Psoas muscle (tissue), 8 donors: ENCODE measurements around the gene FTMT. TPM values are rescaled to one million over a fixed set of nuclear protein-coding genes. Genes with fewer than 3 reads are reported as not detected.
A peak's percentile ranks its signal among the peaks of the same experiment; 100 is the strongest.

ENCODE experiments used
- ATAC-seq, 4 donors: fragments of 200-7000 bp; cut with Tn5 transposase; one replicate each; pipeline ENCODE4 v1.9.1; 2020; ENCODE audit warnings: moderate library complexity in 3 of 4, mild to moderate bottlenecking in 2 of 4
- DNase-seq, 2 donors: peaks; one replicate each; pipeline ENCODE4 v3.0.0-alpha.2; 2020
- H3K27ac ChIP-seq: fragments of 200-600 bp; one replicate; pipeline ENCODE4 v1.8.0; 2022
- H3K27me3 ChIP-seq, 3 donors: fragments of 200-600 bp in 1 of 3; one replicate each; pipeline versions ENCODE4 v1.6.1 to v1.8.0; 2013 to 2022; ENCODE audit warnings: low read length in 2 of 3, mild to moderate bottlenecking in 2 of 3, moderate library complexity in 1 of 3; ENCODE audit not compliant: insufficient read depth in 3 of 3
- H3K36me3 ChIP-seq, 2 donors: fragments of 200-600 bp in 1 of 2; one replicate each; pipeline versions ENCODE4 v1.6.1 to v1.8.0; 2013 to 2022; ENCODE audit warnings: low read depth in 1 of 2, mild to moderate bottlenecking in 1 of 2, moderate library complexity in 1 of 2; ENCODE audit not compliant: insufficient read depth in 1 of 2
- H3K4me1 ChIP-seq: fragments of 200-600 bp; one replicate; pipeline ENCODE4 v1.8.0; 2022
- H3K4me3 ChIP-seq: fragments of 200-600 bp; one replicate; pipeline ENCODE4 v1.8.0; 2022; ENCODE audit warnings: mild to moderate bottlenecking
- H3K9me3 ChIP-seq: fragments of 200-600 bp; one replicate; pipeline ENCODE4 v1.8.0; 2022
- CTCF ChIP-seq: fragments of 200-600 bp; IDR thresholded peaks from one replicate; pipeline ENCODE4 v1.8.0; 2022; ENCODE audit warnings: antibody characterized with exemption
- WGBS, 3 donors: extraction: QIAGEN DNeasy Blood & Tissue Kit; methylation state at CpG; one replicate each; pipeline versions ENCODE4 v1.1.6 to v1.1.7; 2013; 5-methylcytosine and 5-hydroxymethylcytosine counted together
- intact Hi-C, 2 donors: fragments of 100-400 bp; cut with DNase I; formaldehyde crosslinking; loops; one replicate each; pipeline versions ENCODE4 v1.11.0 to v1.14.2; 2022
- polyA plus RNA-seq, 3 donors: library from polyadenylated mRNA; stranded (reverse); fragments of 200-250 nt; gene quantifications; one replicate each; pipeline ENCODE4 v1.2.3, GENCODE V29; 2013
- total RNA-seq, 4 donors: library from RNA; stranded (reverse); fragmentation: NEBNext Ultra II Directional in 2 of 4; extraction: Animal tissue kit (Norgen Biotek cat#: 25700) in 2 of 4; gene quantifications; one replicate each; pipeline versions ENCODE4 v1.2.1 to v1.2.4, GENCODE V29; 2021 to 2023
- donor health status: healthy with polysubstance abuse.
- donor health status: DM: no; HTN: no; CAD: no; lungs with moderate emphysema.
- donor health status: Bipolar disorder and iron deficiency.
- donor health status: healthy.
- donor health status: DM: yes; HTN: yes; CAD: no.
- donor health status: DM: no; HTN: no; CAD: no.
- donor health status: DM: no; HTN: no; CAD: no.
- donor health status: DM: yes; HTN: yes; CAD: no.

The FTMT gene
- total and polyA plus RNA-seq, 7 donors = not detected

GRCh38 chr5:121862801-121863200, 11.1 kb downstream of the FTMT start:
- Histone ChIP-seq H3K27ac (no peak overlapping the region), H3K9me3 (no peaks in the 10 kb centered on the region), H3K27me3 (no peaks in the 10 kb centered on the region), H3K4me1 (no peaks in the 10 kb centered on the region), H3K36me3 (no peaks in the 10 kb centered on the region), H3K4me3 (no peak overlapping the region)
- ATAC-seq (no peak), DNase-seq (no peak)
- no peak for TF ChIP-seq CTCF
- intact Hi-C loops = loop anchor here in 1 of 2 donors (10.0 kb wide), 1 partner anchor 228 kb away; no protein-coding TSS in a partner anchor
- WGBS, 3 donors = 31 to 52% (median 39%) methylated on average over 3 of the region's 3 CpGs

GRCh38 chr5:121863753-121864285, 12.1 kb downstream of the FTMT start:
- no peak for TF ChIP-seq CTCF
- ATAC-seq = no peak
- Histone ChIP-seq H3K36me3 (no peaks in the 10 kb centered on the region), H3K4me1 (no peaks in the 10 kb centered on the region), H3K9me3 (no peaks in the 10 kb centered on the region), H3K27ac (no peak overlapping the region), H3K27me3 (no peaks in the 10 kb centered on the region), H3K4me3 (no peak overlapping the region)
- WGBS, 3 donors = 30 to 33% (median 31%) methylated on average over 2 of the region's 2 CpGs
- intact Hi-C loops = loop anchor here in 1 of 2 donors (10.0 kb wide), 1 partner anchor 229 kb away; no protein-coding TSS in a partner anchor
- DNase-seq = no peak

- ATAC-seq (no peak), DNase-seq (no peak)
- H3K4me3 ChIP-seq = no peak overlapping the region
- 66 to 79% (median 69%) methylated on average over 3 of the region's 3 CpGs for WGBS, 3 donors
- H3K27me3 ChIP-seq = no peaks in the 10 kb centered on the region
- no peaks in the 10 kb centered on the region for H3K4me1 ChIP-seq
- H3K27ac ChIP-seq = no peak overlapping the region
- intact Hi-C loops = loop anchor here in 1 of 2 donors (10.0 kb wide), 1 partner anchor 233 kb away; no protein-coding TSS in a partner anchor
- H3K9me3 ChIP-seq = no peaks in the 10 kb centered on the region
- no peaks in the 10 kb centered on the region for H3K36me3 ChIP-seq
- TF ChIP-seq CTCF = no peak
These were observed 15.7 kb downstream of the FTMT start for GRCh38 chr5:121867403-121867802.

- no peak for ATAC-seq
- WGBS, 3 donors = 42 to 52% (median 44%) methylated on average over 2 of the region's 2 CpGs
- intact Hi-C loops = loop anchor here in 1 of 2 donors (5.0 kb wide), 1 partner anchor 243 kb away; no protein-coding TSS in a partner anchor
- no peaks in the 10 kb centered on the region for H3K27me3 ChIP-seq
- no peak for DNase-seq
- H3K4me1 ChIP-seq = peaks cover 5% of the 10 kb centered on the region
- H3K9me3 ChIP-seq = no peaks in the 10 kb centered on the region
- TF ChIP-seq CTCF = peak; percentile 33
- H3K4me3 ChIP-seq = no peak overlapping the region
- H3K36me3 ChIP-seq = no peaks in the 10 kb centered on the region
- no peak overlapping the region for H3K27ac ChIP-seq
These were observed 18.8 kb downstream of the FTMT start for GRCh38 chr5:121870489-121870888.

GRCh38 chr5:121872856-121873255, 21.2 kb downstream of the FTMT start:
- Histone ChIP-seq H3K4me1 (peaks cover 5% of the 10 kb centered on the region), H3K27ac (no peak overlapping the region), H3K36me3 (no peaks in the 10 kb centered on the region), H3K9me3 (no peaks in the 10 kb centered on the region), H3K4me3 (no peak overlapping the region), H3K27me3 (no peaks in the 10 kb centered on the region)
- 61 to 71% (median 68%) methylated on average over 2 of the region's 2 CpGs for WGBS, 3 donors
- no peak for ATAC-seq
- TF ChIP-seq CTCF = no peak
- intact Hi-C loops = loop anchor here in 1 of 2 donors (5.0 kb wide), 1 partner anchor 246 kb away; no protein-coding TSS in a partner anchor
- no peak for DNase-seq
